ENCODE data around the gene NKPD1. TPM values are rescaled to one million over a fixed set of nuclear protein-coding genes. Genes with fewer than 3 reads are reported as not detected.

The NKPD1 gene
- total RNA-seq, 4 donors from 2014 or later: 0.16 TPM; not detected in 3

DNA sequence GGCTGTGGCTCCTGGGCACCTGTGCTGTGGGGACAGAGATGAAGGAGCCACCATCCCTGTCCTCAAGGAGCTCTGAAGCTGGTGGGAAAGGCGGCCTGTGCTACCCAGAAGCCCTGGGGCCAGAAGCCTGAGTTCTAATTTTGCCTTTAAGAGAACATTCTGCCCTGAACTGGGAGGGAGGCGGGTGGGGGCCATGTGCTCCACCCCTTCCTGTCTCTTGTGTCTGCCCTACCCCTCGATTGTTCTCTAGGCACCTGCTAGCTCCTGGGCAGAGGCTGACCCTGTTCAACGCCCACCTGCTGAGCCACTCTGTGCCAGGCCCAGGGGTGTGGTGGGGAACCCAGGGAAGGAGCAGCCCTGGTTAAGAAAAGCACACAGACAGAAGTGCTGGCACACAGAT, 11.4 kb upstream of the NKPD1 start:
- H3K27ac ChIP-seq: no peak overlapping the region
- intact Hi-C loops (cut with DNase I; ENCODE audit: low total_unique reads) (no loop called here), in situ Hi-C loops (cut with MboI; ENCODE audit: low sequenced_read_pairs in 4 of 4) (no loop called here)
- H3K4me3 ChIP-seq: no peak overlapping the region
- no peaks in the 10 kb centered on the region for H3K27me3 ChIP-seq
- no peaks in the 10 kb centered on the region for H3K36me3 ChIP-seq
- TF ChIP-seq, protein P1, sequence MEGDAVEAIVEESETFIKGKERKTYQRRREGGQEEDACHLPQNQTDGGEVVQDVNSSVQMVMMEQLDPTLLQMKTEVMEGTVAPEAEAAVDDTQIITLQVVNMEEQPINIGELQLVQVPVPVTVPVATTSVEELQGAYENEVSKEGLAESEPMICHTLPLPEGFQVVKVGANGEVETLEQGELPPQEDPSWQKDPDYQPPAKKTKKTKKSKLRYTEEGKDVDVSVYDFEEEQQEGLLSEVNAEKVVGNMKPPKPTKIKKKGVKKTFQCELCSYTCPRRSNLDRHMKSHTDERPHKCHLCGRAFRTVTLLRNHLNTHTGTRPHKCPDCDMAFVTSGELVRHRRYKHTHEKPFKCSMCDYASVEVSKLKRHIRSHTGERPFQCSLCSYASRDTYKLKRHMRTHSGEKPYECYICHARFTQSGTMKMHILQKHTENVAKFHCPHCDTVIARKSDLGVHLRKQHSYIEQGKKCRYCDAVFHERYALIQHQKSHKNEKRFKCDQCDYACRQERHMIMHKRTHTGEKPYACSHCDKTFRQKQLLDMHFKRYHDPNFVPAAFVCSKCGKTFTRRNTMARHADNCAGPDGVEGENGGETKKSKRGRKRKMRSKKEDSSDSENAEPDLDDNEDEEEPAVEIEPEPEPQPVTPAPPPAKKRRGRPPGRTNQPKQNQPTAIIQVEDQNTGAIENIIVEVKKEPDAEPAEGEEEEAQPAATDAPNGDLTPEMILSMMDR (IDR thresholded peaks at IDR 0.05 in 4 of 5, conservative IDR thresholded peaks at IDR 0.05 in 1 of 5): no peak
- no peak for TF ChIP-seq POLR2A (IDR thresholded peaks at IDR 0.05)
- ATAC-seq (no peak), DNase-seq (no peak)
- no peaks in the 10 kb centered on the region for H3K9me3 ChIP-seq
- H3K4me1 ChIP-seq: peaks cover under 1 to 3% of the 10 kb centered on the region in 2 donors

DNA sequence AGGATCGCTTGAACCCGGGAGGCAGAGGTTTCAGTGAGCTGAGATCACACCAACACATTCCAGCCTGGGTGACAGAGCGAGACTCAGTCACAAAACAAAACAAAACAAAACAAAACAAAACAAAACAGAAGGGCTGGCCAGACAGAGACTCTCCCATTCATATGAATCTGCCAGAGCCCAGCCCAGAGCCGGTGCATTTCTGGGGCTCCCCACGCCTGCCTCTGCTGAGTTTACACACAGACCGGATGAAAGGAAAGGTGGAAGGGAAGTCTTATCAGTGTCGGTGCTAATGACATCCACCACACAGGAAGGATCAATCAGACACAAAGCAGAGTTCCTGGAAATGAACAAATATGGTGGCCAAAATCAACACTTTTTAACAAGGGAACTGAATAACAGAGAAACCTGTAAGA, 10.4 kb upstream of the NKPD1 start:
- no peaks in the 10 kb centered on the region for H3K4me1 ChIP-seq
- no peaks in the 10 kb centered on the region for H3K9me3 ChIP-seq
- TF ChIP-seq POLR2A (IDR thresholded peaks at IDR 0.05): no peak
- TF ChIP-seq, protein P1 (IDR thresholded peaks at IDR 0.05 in 4 of 5, conservative IDR thresholded peaks at IDR 0.05 in 1 of 5): no peak
- ATAC-seq (no peak), DNase-seq (no peak)
- no peaks in the 10 kb centered on the region for H3K36me3 ChIP-seq
- intact Hi-C loops (cut with DNase I; ENCODE audit: low total_unique reads): no loop called here
- H3K4me3 ChIP-seq: no peak overlapping the region
- in situ Hi-C loops (cut with MboI; ENCODE audit: low sequenced_read_pairs in 4 of 4): no loop called here
- H3K27ac ChIP-seq: peak overlapping the region in 1 of 4 donors; percentile 21
- no peaks in the 10 kb centered on the region for H3K27me3 ChIP-seq

- H3K9me3 ChIP-seq: no peaks in the 10 kb centered on the region
- H3K27ac ChIP-seq: no peak overlapping the region
- H3K27me3 ChIP-seq: no peaks in the 10 kb centered on the region
- TF ChIP-seq POLR2A (IDR thresholded peaks at IDR 0.05): no peak
- TF ChIP-seq, protein P1 (IDR thresholded peaks at IDR 0.05 in 4 of 5, conservative IDR thresholded peaks at IDR 0.05 in 1 of 5): no peak
- no peaks in the 10 kb centered on the region for H3K36me3 ChIP-seq
- ATAC-seq (no peak), DNase-seq (no peak)
- no peaks in the 10 kb centered on the region for H3K4me1 ChIP-seq
- in situ Hi-C loops (cut with MboI; ENCODE audit: low sequenced_read_pairs in 4 of 4): no loop called here
- intact Hi-C loops (cut with DNase I; ENCODE audit: low total_unique reads): no loop called here
- no peak overlapping the region for H3K4me3 ChIP-seq
Measured at GRCh38 chr19:45170146-45171106, 9.6 kb upstream of the NKPD1 start.

DNA sequence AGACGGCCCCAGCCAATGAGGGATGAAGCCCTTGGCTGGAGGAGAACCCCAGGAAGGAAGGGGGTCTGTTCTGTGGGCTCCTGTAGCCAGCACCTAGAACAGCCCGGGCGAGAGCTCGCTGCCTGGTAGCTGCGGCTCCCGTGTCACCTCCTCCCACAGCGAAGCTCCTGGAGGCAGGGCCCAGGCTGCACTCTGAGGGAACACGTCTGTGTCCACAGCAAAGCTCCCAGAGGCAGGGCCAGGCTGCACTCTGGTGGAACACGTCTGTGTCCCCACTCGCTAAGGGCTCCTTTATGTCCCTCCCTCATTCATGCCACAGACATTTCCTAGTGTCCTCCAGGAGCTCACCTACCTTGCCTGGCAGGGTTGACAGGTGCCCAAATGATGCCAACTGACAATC, 8.8 kb upstream of the NKPD1 start:
- H3K36me3 ChIP-seq: no peaks in the 10 kb centered on the region
- no peaks in the 10 kb centered on the region for H3K4me1 ChIP-seq
- TF ChIP-seq, protein P1 (IDR thresholded peaks at IDR 0.05 in 4 of 5, conservative IDR thresholded peaks at IDR 0.05 in 1 of 5): no peak
- in situ Hi-C loops (cut with MboI; ENCODE audit: low sequenced_read_pairs in 4 of 4) (no loop called here), intact Hi-C loops (cut with DNase I; ENCODE audit: low total_unique reads) (no loop called here)
- ATAC-seq (no peak), DNase-seq (no peak)
- no peaks in the 10 kb centered on the region for H3K9me3 ChIP-seq
- H3K27ac ChIP-seq: no peak overlapping the region
- H3K4me3 ChIP-seq: no peak overlapping the region
- no peaks in the 10 kb centered on the region for H3K27me3 ChIP-seq

Data from gastrocnemius medialis (tissue), 4 donors.